Activated CD4-positive, alpha-beta T cell treated with anti-CD3 and anti-CD28 coated beads, Interleukin-10, Interleukin-2, amounts not matched to agents 100 ng/mL and 50 ng/mL, durations not matched to agents 16 hours and 8 hours (primary cell): Measurements from ENCODE around the gene SLC22A23.

Source experiments
- DNase-seq: peaks from one replicate; pipeline ENCODE4 v3.0.0-alpha.2; 2020

SLC22A23 gene

GRCh38 chr6:3280866-3281465, 175.9 kb downstream of the SLC22A23 start:
- DNase-seq = no peak

GRCh38 chr6:3280091-3280490, 176.8 kb downstream of the SLC22A23 start:
- no peak for DNase-seq

- no peak for DNase-seq
Measured at GRCh38 chr6:3278691-3279090, 178.2 kb downstream of the SLC22A23 start.

- no peak for DNase-seq
Measured at GRCh38 chr6:3277851-3278416, 178.9 kb downstream of the SLC22A23 start.

- no peak for DNase-seq
Measured at GRCh38 chr6:3277251-3277650, 179.6 kb downstream of the SLC22A23 start.

- no peak for DNase-seq
Measured at GRCh38 chr6:3276174-3277167, 180.4 kb downstream of the SLC22A23 start.

GRCh38 chr6:3273707-3274521, 182.9 kb downstream of the SLC22A23 start:
- peak; percentile 24 for DNase-seq

- no peak for DNase-seq
Measured at GRCh38 chr6:3272911-3273547, 183.8 kb downstream of the SLC22A23 start.

- no peak for DNase-seq
Measured at GRCh38 chr6:3271756-3272155, 185.1 kb downstream of the SLC22A23 start.

- DNase-seq = no peak
Measured at GRCh38 chr6:3270258-3270657, 186.6 kb downstream of the SLC22A23 start.

- DNase-seq = no peak
Measured at GRCh38 chr6:3269281-3269975, 187.4 kb downstream of the SLC22A23 start.

GRCh38 chr6:3268680-3269079, 188.2 kb downstream of the SLC22A23 start:
- no peak for DNase-seq

GRCh38 chr6:3267162-3267561, 189.7 kb downstream of the SLC22A23 start:
- DNase-seq = no peak

GRCh38 chr6:3266170-3266569, 190.7 kb downstream of the SLC22A23 start:
- no peak for DNase-seq

- no peak for DNase-seq
Measured at GRCh38 chr6:3265671-3266070, 191.2 kb downstream of the SLC22A23 start.

- DNase-seq = no peak
Measured at GRCh38 chr6:3264356-3264755, 192.5 kb downstream of the SLC22A23 start.

GRCh38 chr6:3263096-3263495, 193.8 kb downstream of the SLC22A23 start:
- no peak for DNase-seq

- no peak for DNase-seq
Measured at GRCh38 chr6:3261921-3262320, 194.9 kb downstream of the SLC22A23 start.

- DNase-seq = no peak
Measured at GRCh38 chr6:3261518-3261820, 195.4 kb downstream of the SLC22A23 start.

GRCh38 chr6:3260772-3261517, 195.9 kb downstream of the SLC22A23 start:
- no peak for DNase-seq

GRCh38 chr6:3260296-3260695, 196.6 kb downstream of the SLC22A23 start:
- no peak for DNase-seq
